Skeletal muscle satellite cell (primary cell): ENCODE data around the gene H3-3A.

Experiments
- H3K27me3 ChIP-seq: 2 replicates; pipeline ENCODE4 v1.7.0; 2013; ENCODE audit warnings: low read length; ENCODE audit not compliant: control insufficient read depth, insufficient read depth
- H3K36me3 ChIP-seq: 2 replicates; pipeline ENCODE4 v1.7.0; 2013; ENCODE audit warnings: mild to moderate bottlenecking, control low read depth, low read length; ENCODE audit not compliant: insufficient read depth
- H3K4me1 ChIP-seq: 2 replicates; pipeline ENCODE4 v1.7.0; 2013; ENCODE audit warnings: low read length; ENCODE audit not compliant: control insufficient read depth, insufficient read depth
- H3K4me2 ChIP-seq: 2 replicates; pipeline ENCODE4 v1.7.0; 2013; ENCODE audit warnings: mild to moderate bottlenecking, low read length
- H3K4me3 ChIP-seq: 2 replicates; pipeline ENCODE4 v1.7.0; 2013; ENCODE audit warnings: low read length
- H3K9ac ChIP-seq: 2 replicates; pipeline ENCODE4 v1.7.0; 2013; ENCODE audit warnings: mild to moderate bottlenecking, low read depth, low read length, moderate library complexity
- H3K9me3 ChIP-seq: replicated peaks from 2 replicates; pipeline ENCODE4 v1.7.0; 2013; ENCODE audit warnings: mild to moderate bottlenecking, control low read depth, low read length

H3-3A gene

DNA sequence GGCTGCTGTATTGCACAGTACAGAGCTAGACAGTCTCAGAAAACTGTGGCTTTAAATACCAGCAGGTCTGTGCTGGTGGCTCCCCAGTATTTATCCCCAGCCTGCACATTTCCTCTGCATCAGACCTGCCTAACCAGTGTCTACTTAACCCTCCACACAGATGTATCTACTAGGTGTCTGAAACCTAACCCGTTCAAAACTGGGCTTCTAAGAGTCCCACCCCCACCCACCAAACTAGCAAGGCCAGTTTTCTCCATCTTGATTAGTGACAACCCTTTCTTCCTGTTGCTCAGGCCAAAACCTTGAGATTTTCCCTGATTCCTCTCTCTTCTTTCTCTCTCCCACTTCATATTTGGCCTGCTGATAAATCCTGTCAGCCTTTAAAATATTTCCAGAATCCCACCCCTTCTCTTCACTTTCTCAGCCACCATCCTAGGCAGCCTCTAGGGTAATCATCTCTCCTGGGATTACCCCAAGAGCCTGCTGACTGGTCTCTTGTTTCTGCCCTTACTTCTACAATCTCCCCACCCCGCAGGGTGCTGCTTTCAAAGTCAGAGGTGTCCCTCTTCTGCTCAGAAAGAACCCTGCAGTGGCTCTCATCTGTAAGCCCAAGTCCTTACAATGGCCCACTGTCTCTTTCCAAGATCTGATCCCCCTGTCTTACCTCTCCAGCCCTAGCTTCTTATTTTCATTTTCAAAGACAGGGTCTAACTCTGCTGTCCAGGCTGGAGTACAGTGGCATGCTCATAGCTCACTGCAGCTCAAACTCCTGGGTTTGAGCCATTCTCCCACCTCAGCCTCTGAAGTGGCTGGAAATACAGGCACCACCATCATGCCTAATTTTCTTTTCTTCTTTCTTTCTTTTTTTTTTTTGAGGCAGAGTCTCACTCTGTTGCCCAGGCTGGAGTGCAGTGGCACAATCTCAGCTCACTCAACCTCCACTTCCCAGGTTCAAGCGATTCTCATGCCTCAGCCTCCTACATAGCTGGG is 45.2 kb downstream of the H3-3A start:
- Histone ChIP-seq H3K4me3 (no peak overlapping the region), H3K9me3 (no peaks in the 10 kb centered on the region), H3K4me1 (peaks cover 28% of the 10 kb centered on the region), H3K4me2 (no peak overlapping the region), H3K9ac (no peak overlapping the region), H3K36me3 (no peaks in the 10 kb centered on the region), H3K27me3 (no peaks in the 10 kb centered on the region)

DNA sequence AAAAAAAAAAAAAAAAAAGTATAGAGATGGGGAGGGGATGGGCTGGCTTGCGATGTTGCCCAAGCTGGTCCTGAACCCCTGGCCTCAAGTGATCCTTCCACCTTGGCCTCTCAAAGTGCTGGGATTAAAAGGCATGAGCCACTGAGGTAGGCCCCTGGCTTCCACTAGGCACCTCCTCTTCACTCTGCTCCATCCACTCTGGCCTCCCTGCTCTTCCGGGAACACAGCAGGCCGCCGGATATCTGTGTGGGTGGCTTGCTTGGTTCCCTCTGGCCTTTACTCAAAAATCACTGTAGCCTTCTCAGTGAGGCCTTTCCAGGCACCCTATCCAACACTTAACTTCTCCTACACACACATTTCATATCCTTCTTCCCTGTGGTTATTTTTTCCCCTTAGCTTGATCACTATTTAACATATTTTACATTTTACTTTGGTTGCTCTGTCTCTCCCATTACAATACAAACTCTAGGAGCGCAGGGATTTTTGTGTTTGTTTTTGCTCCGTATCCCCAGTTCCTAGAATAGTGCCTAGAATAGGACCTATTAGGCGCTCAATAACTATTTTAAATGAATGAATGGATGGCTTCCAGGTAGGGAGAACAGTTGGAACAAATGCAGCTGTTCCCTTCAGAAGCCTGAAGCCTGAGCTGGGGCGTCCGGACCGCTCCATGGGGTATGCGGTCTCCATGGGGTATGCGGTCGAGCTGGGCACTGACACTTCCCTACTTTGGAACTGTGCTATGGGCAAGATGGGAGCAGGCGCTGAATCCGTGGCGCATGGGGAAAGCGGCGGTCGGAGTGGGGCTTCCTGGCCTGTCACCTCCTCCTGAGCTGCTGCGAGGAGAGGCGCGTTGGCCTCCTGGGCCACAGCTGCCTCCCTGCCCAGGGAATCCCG is 46.7 kb downstream of the H3-3A start:
- no peaks in the 10 kb centered on the region for H3K36me3 ChIP-seq
- no peaks in the 10 kb centered on the region for H3K27me3 ChIP-seq
- H3K9ac ChIP-seq, result peak overlapping the region; percentile 83
- peak overlapping the region; percentile 72 for H3K4me3 ChIP-seq
- H3K9me3 ChIP-seq, result no peaks in the 10 kb centered on the region
- H3K4me1 ChIP-seq, result peaks cover 28% of the 10 kb centered on the region
- peak overlapping the region; percentile 95 for H3K4me2 ChIP-seq

DNA sequence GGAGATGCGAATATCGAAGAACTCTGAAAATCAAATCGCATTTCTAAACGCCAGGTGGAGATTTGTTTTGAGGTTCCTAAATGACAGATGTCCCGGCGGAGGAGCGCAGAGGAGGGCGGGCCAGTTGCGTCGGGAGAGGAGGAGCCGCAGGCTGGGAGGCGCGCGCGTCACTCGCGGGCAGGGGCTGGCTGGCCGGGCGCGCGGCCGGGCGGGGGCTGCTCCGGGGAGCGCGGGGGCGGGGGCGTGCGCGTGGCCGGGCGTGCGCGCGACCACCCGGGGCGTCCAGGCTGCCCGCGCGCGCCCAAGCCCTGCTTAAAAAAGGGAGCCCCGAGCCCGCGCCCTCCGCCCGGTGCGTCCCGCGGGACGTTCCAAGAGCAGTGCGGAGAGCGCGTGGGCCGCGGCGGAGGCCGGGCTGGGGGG is 47.3 kb downstream of the H3-3A start:
- no peaks in the 10 kb centered on the region for H3K36me3 ChIP-seq
- no peaks in the 10 kb centered on the region for H3K27me3 ChIP-seq
- peak overlapping the region; percentile 72 for H3K4me3 ChIP-seq
- H3K9me3 ChIP-seq, result no peaks in the 10 kb centered on the region
- peaks cover 22% of the 10 kb centered on the region for H3K4me1 ChIP-seq
- H3K9ac ChIP-seq, result peak overlapping the region; percentile 88
- H3K4me2 ChIP-seq, result peak overlapping the region; percentile 95

DNA sequence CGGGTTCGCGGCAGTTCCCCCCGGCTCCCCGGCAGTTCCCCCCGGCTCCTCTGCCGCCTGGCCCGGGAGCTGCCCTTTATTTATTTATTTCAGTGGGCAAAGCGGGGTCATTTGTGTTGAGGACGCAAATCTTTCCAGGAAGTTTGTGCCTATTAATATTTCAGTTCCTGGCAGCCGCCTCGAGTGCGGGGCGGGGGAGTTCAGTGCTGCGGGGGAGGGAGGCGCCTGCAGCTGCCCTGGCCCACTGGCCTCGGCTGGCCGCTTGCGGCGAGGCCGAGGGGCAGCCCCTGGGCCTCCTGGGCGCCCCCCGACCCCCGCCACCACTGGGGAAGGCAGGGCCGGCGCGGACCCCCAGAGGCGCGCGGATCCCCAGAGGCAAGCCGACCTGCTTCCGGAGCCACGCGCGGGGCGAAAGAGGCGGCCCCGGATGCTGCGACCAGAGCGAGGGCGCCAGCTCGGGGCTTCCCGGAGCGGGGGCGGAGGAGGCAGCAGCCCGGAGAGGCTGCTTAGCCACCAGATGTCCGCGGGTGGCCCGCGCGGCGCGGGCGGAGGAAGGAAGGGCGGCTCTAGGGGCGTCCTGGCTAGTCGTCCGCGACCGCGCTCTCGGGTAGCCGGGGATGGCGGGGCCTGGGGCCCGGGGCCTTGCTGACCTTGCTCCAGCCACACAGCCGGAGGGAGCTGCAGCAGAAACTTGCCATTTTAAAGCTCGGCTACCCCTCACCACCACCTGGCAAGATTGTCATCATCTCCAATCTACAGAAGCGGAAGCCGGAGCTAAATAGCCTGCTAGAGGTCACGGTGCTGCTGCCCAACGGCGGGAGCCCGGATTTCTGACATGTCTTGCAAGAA is 48.0 kb downstream of the H3-3A start:
- peak overlapping the region; percentile 88 for H3K9ac ChIP-seq

DNA sequence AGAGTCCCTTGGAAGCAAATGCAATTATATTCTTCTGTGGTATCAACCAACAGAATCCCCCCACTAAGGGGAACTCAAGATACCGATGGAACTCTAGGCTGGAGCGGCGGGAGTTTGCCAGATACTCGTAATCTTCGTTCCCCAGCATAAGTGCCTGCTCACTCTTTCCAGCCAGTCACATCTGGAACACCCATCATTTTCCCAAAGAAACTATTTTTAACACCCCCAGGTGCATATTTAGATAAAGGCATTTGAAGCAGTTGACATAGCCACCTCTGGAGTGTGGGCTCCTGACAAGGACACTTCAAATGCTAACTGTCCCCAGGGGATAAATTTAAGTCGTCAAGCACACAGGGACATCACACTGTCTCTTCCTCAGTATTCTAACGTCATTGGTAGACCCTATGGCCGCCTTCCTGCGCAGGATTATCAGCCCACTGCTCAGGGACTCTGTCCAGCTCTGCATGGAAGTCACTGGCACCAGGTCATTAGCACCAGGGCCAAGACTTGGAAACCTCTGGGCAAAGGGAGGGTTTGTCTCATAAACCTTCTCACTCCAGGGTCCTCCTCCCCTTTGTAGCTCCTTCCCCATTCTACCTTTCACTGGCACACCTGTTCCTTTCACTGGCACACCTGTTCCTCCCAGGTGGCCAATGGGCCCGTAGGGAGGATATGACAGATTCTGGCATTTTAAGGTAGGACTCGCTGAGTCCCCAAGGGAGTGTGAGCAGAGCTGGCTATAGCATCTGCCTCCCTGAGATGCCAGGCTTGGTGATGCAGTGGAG is 48.8 kb downstream of the H3-3A start:
- peaks cover 19% of the 10 kb centered on the region for H3K4me1 ChIP-seq
- peak overlapping the region; percentile 72 for H3K4me3 ChIP-seq
- no peaks in the 10 kb centered on the region for H3K9me3 ChIP-seq
- no peaks in the 10 kb centered on the region for H3K27me3 ChIP-seq
- H3K4me2 ChIP-seq, result peak overlapping the region; percentile 95
- H3K9ac ChIP-seq, result peak overlapping the region; percentile 88
- H3K36me3 ChIP-seq, result no peaks in the 10 kb centered on the region

More for the DNA sequence above, 48.0 kb downstream of the H3-3A start:
- no peaks in the 10 kb centered on the region for H3K9me3 ChIP-seq
- peaks cover 19% of the 10 kb centered on the region for H3K4me1 ChIP-seq
- H3K4me2 ChIP-seq, result peak overlapping the region; percentile 95
- H3K27me3 ChIP-seq, result no peaks in the 10 kb centered on the region
- H3K36me3 ChIP-seq, result no peaks in the 10 kb centered on the region
- H3K4me3 ChIP-seq, result peak overlapping the region; percentile 72

DNA sequence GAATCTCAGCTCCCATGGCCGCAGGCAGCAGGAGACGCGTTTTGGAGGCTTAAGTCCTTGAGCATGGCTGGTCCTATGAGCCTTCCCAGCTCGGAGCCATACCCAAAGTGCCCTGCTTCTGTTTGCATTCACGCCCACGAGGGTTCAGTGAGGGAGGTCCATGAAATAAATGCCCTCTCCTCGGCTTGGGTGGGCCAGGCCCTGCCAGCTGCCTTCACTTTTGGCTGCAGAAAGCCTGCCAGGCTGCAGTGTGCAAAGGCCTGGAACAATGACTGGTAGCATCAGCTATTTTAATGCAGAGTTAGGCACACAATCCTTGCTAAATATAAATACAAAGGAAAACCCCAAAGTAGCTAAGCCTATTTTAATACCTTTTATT is 49.4 kb downstream of the H3-3A start:
- no peaks in the 10 kb centered on the region for H3K36me3 ChIP-seq
- no peak overlapping the region for H3K4me2 ChIP-seq
- no peak overlapping the region for H3K4me3 ChIP-seq
- H3K9ac ChIP-seq, result no peak overlapping the region
- no peaks in the 10 kb centered on the region for H3K27me3 ChIP-seq
- peaks cover 19% of the 10 kb centered on the region for H3K4me1 ChIP-seq
- H3K9me3 ChIP-seq, result no peaks in the 10 kb centered on the region

DNA sequence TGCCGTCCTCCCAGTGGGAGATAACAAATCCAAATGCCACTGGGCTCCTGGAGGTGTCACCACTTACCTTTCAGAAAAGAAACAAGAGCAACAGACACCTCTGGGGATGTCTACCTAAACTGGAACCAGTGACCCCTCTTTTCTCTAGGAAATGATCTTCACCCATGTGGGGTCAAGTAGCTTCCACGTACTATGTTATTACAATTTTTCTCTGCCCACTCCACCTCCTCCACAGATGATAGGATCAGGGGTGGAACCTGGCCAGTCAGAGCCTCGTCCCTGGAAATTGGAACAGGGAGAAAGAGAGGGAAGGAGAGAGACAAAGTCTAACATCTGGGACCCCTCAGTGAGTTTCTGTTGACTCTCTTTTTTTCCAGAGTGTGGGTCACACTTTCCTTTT is 50.1 kb downstream of the H3-3A start:
- no peaks in the 10 kb centered on the region for H3K9me3 ChIP-seq
- no peaks in the 10 kb centered on the region for H3K36me3 ChIP-seq
- H3K4me2 ChIP-seq, result no peak overlapping the region
- no peak overlapping the region for H3K9ac ChIP-seq
- no peaks in the 10 kb centered on the region for H3K27me3 ChIP-seq
- peaks cover 19% of the 10 kb centered on the region for H3K4me1 ChIP-seq
- no peak overlapping the region for H3K4me3 ChIP-seq

DNA sequence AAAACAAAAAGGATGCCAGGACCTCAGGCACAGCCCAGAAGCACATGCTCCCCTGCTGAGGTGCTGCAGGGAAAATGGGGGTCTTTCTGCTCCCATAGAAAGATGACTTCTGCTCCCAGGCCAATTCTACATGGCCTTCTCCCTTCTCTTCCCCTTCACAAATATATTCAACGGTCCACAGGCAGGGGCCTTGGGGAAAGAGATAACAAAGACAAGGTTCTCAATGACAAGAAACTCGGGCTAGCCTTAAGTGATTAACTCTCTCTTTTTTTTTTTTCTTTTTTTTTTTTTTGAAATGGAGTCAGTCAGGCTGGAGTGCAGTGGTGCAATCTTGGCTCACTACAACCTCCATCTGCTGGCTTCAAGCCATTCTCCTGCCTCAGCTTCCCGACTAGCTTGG is 54.2 kb downstream of the H3-3A start:
- Histone ChIP-seq H3K4me3 (no peak overlapping the region), H3K36me3 (no peaks in the 10 kb centered on the region), H3K27me3 (no peaks in the 10 kb centered on the region), H3K9me3 (no peaks in the 10 kb centered on the region), H3K9ac (no peak overlapping the region), H3K4me2 (no peak overlapping the region), H3K4me1 (no peaks in the 10 kb centered on the region)

DNA sequence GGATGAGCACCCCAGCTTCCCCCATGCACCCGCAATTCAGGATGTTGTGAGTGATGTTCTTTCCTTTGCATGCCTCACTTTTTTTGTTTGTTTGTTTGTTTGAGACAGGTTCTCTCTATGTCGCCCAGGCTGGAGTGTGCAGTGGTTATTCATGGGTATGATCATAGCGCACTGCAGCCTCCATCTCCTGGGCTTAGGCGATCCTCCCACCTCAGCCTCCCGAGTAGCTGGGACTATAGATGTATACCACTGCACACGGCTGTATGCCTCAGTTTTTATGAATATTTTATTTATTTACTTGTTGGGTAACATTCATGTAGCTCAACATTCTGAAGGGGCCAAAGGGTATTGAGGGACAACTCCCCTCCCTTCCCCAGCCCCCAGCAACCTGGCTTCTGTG is 54.8 kb downstream of the H3-3A start:
- H3K36me3 ChIP-seq, result no peaks in the 10 kb centered on the region
- H3K4me1 ChIP-seq, result peaks cover 1% of the 10 kb centered on the region
- H3K27me3 ChIP-seq, result no peaks in the 10 kb centered on the region
- H3K9ac ChIP-seq, result no peak overlapping the region
- H3K4me2 ChIP-seq, result no peak overlapping the region
- H3K4me3 ChIP-seq, result no peak overlapping the region
- H3K9me3 ChIP-seq, result no peaks in the 10 kb centered on the region

DNA sequence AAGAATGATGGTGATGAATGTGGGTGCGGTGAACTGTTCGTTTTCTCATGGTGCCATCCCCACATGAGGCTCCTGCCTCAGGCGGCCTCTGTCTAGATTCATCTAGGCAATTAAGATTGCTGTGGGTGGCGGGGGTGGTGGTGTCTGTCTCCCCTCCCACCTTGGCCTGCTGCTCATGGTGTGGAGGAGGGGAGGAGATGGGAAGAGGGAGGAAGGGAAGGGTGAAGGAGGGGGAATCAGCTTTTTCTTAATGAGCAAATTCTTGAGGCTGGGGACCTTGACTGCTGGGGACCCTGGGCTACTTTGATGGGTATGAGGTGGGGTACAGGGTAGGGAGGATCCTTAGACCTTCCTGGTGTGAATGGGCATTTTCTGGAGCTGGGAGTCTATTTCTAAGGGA is 55.8 kb downstream of the H3-3A start:
- H3K4me2 ChIP-seq, result no peak overlapping the region
- peaks cover 6% of the 10 kb centered on the region for H3K4me1 ChIP-seq
- H3K27me3 ChIP-seq, result no peaks in the 10 kb centered on the region
- no peak overlapping the region for H3K9ac ChIP-seq
- no peaks in the 10 kb centered on the region for H3K36me3 ChIP-seq
- H3K9me3 ChIP-seq, result no peaks in the 10 kb centered on the region
- no peak overlapping the region for H3K4me3 ChIP-seq
